CD14-positive monocyte (primary cell): Measurements from ENCODE around the gene LOC128125822.
"Not testable (repeated sequence)": the region's sequence is repeated elsewhere in the genome, so short reads cannot be mapped to it uniquely, and the experiment has no call there.

Experiments used
- DNase-seq, 3 donors: peaks; one replicate each; pipeline ENCODE4 v3.0.0-alpha.2; 2011 to 2022
- H2AFZ ChIP-seq: 2 replicates; pipeline ENCODE4 v1.6.0; 2012; ENCODE audit warnings: mild to moderate bottlenecking, low read depth, low read length, inconsistent platforms; ENCODE audit not compliant: insufficient read depth, poor library complexity, severe bottlenecking
- H3K27ac ChIP-seq, 2 donors: 1 replicate in 1 of 2; 2 replicates in 1 of 2; pipeline ENCODE4 v1.5.1; 2012 to 2013; ENCODE audit warnings: low read length in 2 of 2, control low read depth in 1 of 2, inconsistent platforms in 1 of 2, low read depth in 1 of 2, mild to moderate bottlenecking in 1 of 2
- H3K27me3 ChIP-seq, 2 donors: one replicate each; pipeline versions ENCODE4 v1.6.0 to v1.6.1; 2011 to 2013; ENCODE audit warnings: low read length in 2 of 2; ENCODE audit not compliant: control insufficient read depth in 2 of 2, insufficient read depth in 2 of 2
- H3K36me3 ChIP-seq, 2 donors: replicated peaks in 1 of 2; 1 replicate in 1 of 2; 2 replicates in 1 of 2; pipeline versions ENCODE4 v1.5.1 to v1.6.1; 2012 to 2013; ENCODE audit warnings: low read length in 2 of 2, control low read depth in 1 of 2, inconsistent platforms in 1 of 2, mild to moderate bottlenecking in 1 of 2; ENCODE audit not compliant: insufficient read depth in 2 of 2, control insufficient read depth in 1 of 2
- H3K4me1 ChIP-seq, 2 donors: 1 replicate in 1 of 2; 2 replicates in 1 of 2; pipeline versions ENCODE4 v1.5.1 to v1.6.1; 2012 to 2013; ENCODE audit warnings: low read length in 2 of 2, control low read depth in 1 of 2, inconsistent platforms in 1 of 2, mild to moderate bottlenecking in 1 of 2, moderate library complexity in 1 of 2; ENCODE audit not compliant: insufficient read depth in 2 of 2, control insufficient read depth in 1 of 2
- H3K4me2 ChIP-seq: replicated peaks from 2 replicates; pipeline ENCODE3; 2012; ENCODE audit warnings: low read length, moderate library complexity, mild to moderate bottlenecking; ENCODE audit not compliant: poor library complexity, severe bottlenecking; ENCODE audit errors: extremely low read depth
- H3K4me3 ChIP-seq, 3 experiments: fragments of 200-600 bp in 1 of 3; sonication (generic) in 1 of 3; replicated peaks in 1 of 3; 1 replicate in 2 of 3; 2 replicates in 1 of 3; pipeline ENCODE4 v1.5.1; 2011 to 2013; ENCODE audit warnings: low read length in 3 of 3, mild to moderate bottlenecking in 3 of 3, control low read depth in 2 of 3, low read depth in 2 of 3, inconsistent platforms in 1 of 3, moderate library complexity in 1 of 3
- H3K79me2 ChIP-seq: 2 replicates; pipeline ENCODE4 v1.6.0; 2012; ENCODE audit warnings: mild to moderate bottlenecking, control low read depth, inconsistent platforms, low read length, moderate library complexity; ENCODE audit not compliant: insufficient read depth
- H3K9ac ChIP-seq: 2 replicates; pipeline ENCODE4 v1.6.0; 2017; ENCODE audit warnings: low read length, mild to moderate bottlenecking; ENCODE audit not compliant: insufficient read depth, poor library complexity, severe bottlenecking
- H3K9me3 ChIP-seq, 2 donors: replicated peaks in 1 of 2; 1 replicate in 1 of 2; 2 replicates in 1 of 2; pipeline versions ENCODE4 v1.5.1 to v1.6.1; 2012 to 2013; ENCODE audit warnings: low read length in 2 of 2, control low read depth in 1 of 2; ENCODE audit not compliant: control insufficient read depth in 1 of 2, insufficient read depth in 1 of 2
- H4K20me1 ChIP-seq: 2 replicates; pipeline ENCODE4 v1.6.0; 2012; ENCODE audit warnings: mild to moderate bottlenecking, low read length, control low read depth, moderate library complexity; ENCODE audit not compliant: insufficient read depth
- H3K27ac Mint-ChIP-seq, 7 donors: one replicate each; pipeline ENCODE4 v1.8.0; 2020; ENCODE audit warnings: mild to moderate bottlenecking in 7 of 7, mixed read lengths in 7 of 7, moderate library complexity in 6 of 7, inconsistent platforms in 2 of 7
- H3K27me3 Mint-ChIP-seq, 3 donors: one replicate each; pipeline ENCODE4 v1.8.0; 2021 to 2022; ENCODE audit warnings: low read depth in 3 of 3, mild to moderate bottlenecking in 3 of 3, mixed read lengths in 3 of 3, moderate library complexity in 3 of 3, inconsistent platforms in 1 of 3
- H3K36me3 Mint-ChIP-seq, 2 donors: one replicate each; pipeline ENCODE4 v1.8.0; 2020; ENCODE audit warnings: mixed read lengths in 2 of 2, inconsistent platforms in 1 of 2, mild to moderate bottlenecking in 1 of 2
- H3K4me1 Mint-ChIP-seq: one replicate; pipeline ENCODE4 v1.8.0; 2020; ENCODE audit warnings: mild to moderate bottlenecking, mixed read lengths
- H3K4me3 Mint-ChIP-seq, 2 donors: one replicate each; pipeline ENCODE4 v1.8.0; 2020; ENCODE audit warnings: mild to moderate bottlenecking in 2 of 2, mixed read lengths in 2 of 2, moderate library complexity in 1 of 2
- H3K9me3 Mint-ChIP-seq, 7 donors: one replicate each; pipeline ENCODE4 v1.8.0; 2020 to 2022; ENCODE audit warnings: mixed read lengths in 7 of 7, mild to moderate bottlenecking in 6 of 7, moderate library complexity in 6 of 7, inconsistent platforms in 2 of 7
- WGBS: methylation state at CpG from one replicate; pipeline ENCODE4 v1.1.5; 2013; ENCODE audit warnings: missing lambda C conversion rate; ENCODE audit not compliant: insufficient coverage; 5-methylcytosine and 5-hydroxymethylcytosine counted together
- intact Hi-C, 2 donors: fragments of 100-400 bp; cut with micrococcal nuclease; formaldehyde crosslinking; loops; one replicate each; pipeline versions ENCODE4 v1.15.0 to v1.15.1; 2023
- TF ChIP-seq, protein P1 (sequence below): fragments of 200-600 bp; IDR thresholded peaks from one replicate; pipeline ENCODE4 v1.8.0; 2022; ENCODE audit warnings: antibody characterized with exemption, mild to moderate bottlenecking

Gene LOC128125822

DNA sequence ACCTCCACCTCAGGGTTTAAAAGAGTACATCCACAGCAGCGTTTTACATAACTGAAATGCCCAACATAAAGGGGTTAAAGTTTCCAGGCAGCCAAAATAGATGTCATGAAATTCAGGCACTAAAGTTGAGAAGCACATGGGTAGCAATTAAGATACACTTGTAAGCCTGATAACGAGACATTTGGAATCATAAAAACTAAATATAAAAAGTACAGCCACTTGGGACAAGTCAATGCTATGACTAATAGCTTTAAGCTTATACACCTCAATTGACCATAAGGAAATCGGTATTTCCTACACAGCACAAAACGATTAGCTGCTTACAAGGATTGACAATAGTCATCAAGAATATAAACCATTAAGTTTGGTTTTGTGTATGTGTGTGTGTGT lies 11.8 kb downstream of the LOC128125822 start:
- Mint-ChIP-seq H3K27ac (no peak overlapping the region), H3K4me1 (no peaks in the 10 kb centered on the region), H3K4me3 (no peak overlapping the region), H3K36me3 (peaks cover 33 to 44% of the 10 kb centered on the region in 2 donors), H3K27me3 (peaks cover 2 to 3% (median 2%) of the 10 kb centered on the region in 3 donors), H3K9me3 (no peaks in the 10 kb centered on the region)
- Histone ChIP-seq H4K20me1 (peaks cover 12% of the 10 kb centered on the region), H3K27me3 (no peaks in the 10 kb centered on the region), H3K27ac (no peak overlapping the region), H3K4me3 (no peak overlapping the region), H2AFZ (no peak overlapping the region), H3K9me3 (no peaks in the 10 kb centered on the region), H3K4me2 (no peak overlapping the region), H3K36me3 (peaks cover 34 to 47% of the 10 kb centered on the region in 2 donors), H3K4me1 (no peaks in the 10 kb centered on the region), H3K9ac (no peak overlapping the region), H3K79me2 (no peaks in the 10 kb centered on the region)
- TF ChIP-seq, protein P1, sequence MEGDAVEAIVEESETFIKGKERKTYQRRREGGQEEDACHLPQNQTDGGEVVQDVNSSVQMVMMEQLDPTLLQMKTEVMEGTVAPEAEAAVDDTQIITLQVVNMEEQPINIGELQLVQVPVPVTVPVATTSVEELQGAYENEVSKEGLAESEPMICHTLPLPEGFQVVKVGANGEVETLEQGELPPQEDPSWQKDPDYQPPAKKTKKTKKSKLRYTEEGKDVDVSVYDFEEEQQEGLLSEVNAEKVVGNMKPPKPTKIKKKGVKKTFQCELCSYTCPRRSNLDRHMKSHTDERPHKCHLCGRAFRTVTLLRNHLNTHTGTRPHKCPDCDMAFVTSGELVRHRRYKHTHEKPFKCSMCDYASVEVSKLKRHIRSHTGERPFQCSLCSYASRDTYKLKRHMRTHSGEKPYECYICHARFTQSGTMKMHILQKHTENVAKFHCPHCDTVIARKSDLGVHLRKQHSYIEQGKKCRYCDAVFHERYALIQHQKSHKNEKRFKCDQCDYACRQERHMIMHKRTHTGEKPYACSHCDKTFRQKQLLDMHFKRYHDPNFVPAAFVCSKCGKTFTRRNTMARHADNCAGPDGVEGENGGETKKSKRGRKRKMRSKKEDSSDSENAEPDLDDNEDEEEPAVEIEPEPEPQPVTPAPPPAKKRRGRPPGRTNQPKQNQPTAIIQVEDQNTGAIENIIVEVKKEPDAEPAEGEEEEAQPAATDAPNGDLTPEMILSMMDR, result no peak
- intact Hi-C loops, result no loop called here
- 100% methylated on average over 1 of the region's 4 CpGs for WGBS
- no peak for DNase-seq

DNA sequence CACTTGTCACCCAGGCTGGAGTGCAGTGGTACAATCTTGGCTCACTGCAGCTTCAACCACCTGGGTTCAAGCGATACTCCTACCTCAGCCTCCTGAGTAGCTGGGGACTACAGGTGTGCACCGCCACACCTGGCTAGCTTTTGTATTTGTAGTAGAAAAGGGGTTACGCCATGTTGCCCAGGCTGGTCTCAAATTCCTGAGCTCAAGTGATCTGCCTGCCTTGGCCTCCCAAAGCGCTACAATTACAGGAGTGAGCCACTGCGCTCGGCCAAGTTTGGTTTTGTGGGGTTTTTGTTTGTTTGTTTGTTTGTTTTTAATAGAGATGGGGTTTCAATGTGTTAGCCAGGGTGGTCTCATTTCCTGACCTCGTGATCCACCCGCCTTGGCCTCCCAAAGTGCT lies 12.3 kb downstream of the LOC128125822 start:
- peaks cover 2 to 3% (median 2%) of the 10 kb centered on the region in 3 donors for H3K27me3 Mint-ChIP-seq
- H3K4me2 ChIP-seq, result no peak overlapping the region
- TF ChIP-seq, protein P1, result no peak
- H3K36me3 ChIP-seq, result peaks cover 30 to 43% of the 10 kb centered on the region in 2 donors
- H3K79me2 ChIP-seq, result no peaks in the 10 kb centered on the region
- no peak overlapping the region for H3K4me3 Mint-ChIP-seq
- no peak overlapping the region for H3K9ac ChIP-seq
- peak overlapping the region in 1 of 7 donors; percentile 66 for H3K27ac Mint-ChIP-seq
- no peak overlapping the region for H2AFZ ChIP-seq
- H3K27me3 ChIP-seq, result no peaks in the 10 kb centered on the region
- H3K4me1 Mint-ChIP-seq, result no peaks in the 10 kb centered on the region
- no peaks in the 10 kb centered on the region for H3K4me1 ChIP-seq
- H3K9me3 ChIP-seq, result no peaks in the 10 kb centered on the region
- no peak for DNase-seq
- H3K27ac ChIP-seq, result no peak overlapping the region
- peaks cover 12% of the 10 kb centered on the region for H4K20me1 ChIP-seq
- peaks cover 31 to 40% of the 10 kb centered on the region in 2 donors for H3K36me3 Mint-ChIP-seq
- intact Hi-C loops, result no loop called here
- no peak overlapping the region for H3K4me3 ChIP-seq
- no peaks in the 10 kb centered on the region for H3K9me3 Mint-ChIP-seq
- 100% methylated on average over 5 of the region's 8 CpGs for WGBS

DNA sequence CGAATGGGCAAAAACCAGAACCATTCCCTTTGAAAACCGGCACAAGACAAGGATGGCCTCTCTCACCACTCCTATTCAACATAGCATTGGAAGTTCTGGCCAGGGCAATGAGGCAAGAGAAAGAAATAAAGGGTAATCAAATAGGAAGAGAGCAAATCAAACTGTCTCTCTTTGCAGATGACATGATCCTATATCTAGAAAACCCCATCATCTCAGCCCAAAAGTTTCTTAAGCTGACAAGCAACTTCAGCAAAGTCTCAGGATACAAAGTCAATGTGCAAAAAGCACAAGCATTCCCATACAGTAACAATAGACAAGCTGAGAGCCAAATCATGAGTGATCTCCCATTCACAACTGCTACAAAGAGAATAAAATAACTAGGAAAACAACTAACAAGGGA lies 13.4 kb downstream of the LOC128125822 start:
- H3K79me2 ChIP-seq, H3K9me3 ChIP-seq, H3K9ac ChIP-seq, H3K4me1 Mint-ChIP-seq, H4K20me1 ChIP-seq, H3K4me1 ChIP-seq, H3K4me3 Mint-ChIP-seq, H3K27ac ChIP-seq, H3K27me3 ChIP-seq, H3K27me3 Mint-ChIP-seq, H3K9me3 Mint-ChIP-seq, H3K4me2 ChIP-seq, intact Hi-C loops, H2AFZ ChIP-seq, DNase-seq, H3K4me3 ChIP-seq: not testable (repeated sequence)
- WGBS, result no CpG with 5 or more reads among the region's 2 CpGs
- Mint-ChIP-seq H3K27ac (peak overlapping the region in 1 of 7 donors; percentile 1), H3K36me3 (peaks cover 21 to 29% of the 10 kb centered on the region in 2 donors)
- peaks cover 19 to 32% of the 10 kb centered on the region in 2 donors for H3K36me3 ChIP-seq
